Caki2 (cell line): Measurements from ENCODE around the gene ABCC8. TPM values are rescaled to one million over a fixed set of nuclear protein-coding genes. Genes with fewer than 3 reads are reported as not detected.

Experiments
- DNase-seq: peaks from one replicate; pipeline ENCODE4 v3.0.0-alpha.2; 2015; ENCODE audit warnings: low read depth
- in situ Hi-C: cut with HindIII; loops from 2 replicates; pipeline ENCODE4 v1.10.0; 2016; ENCODE audit warnings: low sequenced_read_pairs, low pct_unique_long_range_greater_than_20kb, mixed read lengths
- total RNA-seq: library from RNA; depleted of rRNA; stranded (reverse); fragments of >200 nt; shearing (Covaris generic); gene quantifications from 2 replicates; pipeline ENCODE4 v1.2.3, GENCODE V29; 2014; ENCODE audit warnings: low replicate concordance

The ABCC8 gene
- total RNA-seq, 1 experiment from 2014 or later: not detected

DNA sequence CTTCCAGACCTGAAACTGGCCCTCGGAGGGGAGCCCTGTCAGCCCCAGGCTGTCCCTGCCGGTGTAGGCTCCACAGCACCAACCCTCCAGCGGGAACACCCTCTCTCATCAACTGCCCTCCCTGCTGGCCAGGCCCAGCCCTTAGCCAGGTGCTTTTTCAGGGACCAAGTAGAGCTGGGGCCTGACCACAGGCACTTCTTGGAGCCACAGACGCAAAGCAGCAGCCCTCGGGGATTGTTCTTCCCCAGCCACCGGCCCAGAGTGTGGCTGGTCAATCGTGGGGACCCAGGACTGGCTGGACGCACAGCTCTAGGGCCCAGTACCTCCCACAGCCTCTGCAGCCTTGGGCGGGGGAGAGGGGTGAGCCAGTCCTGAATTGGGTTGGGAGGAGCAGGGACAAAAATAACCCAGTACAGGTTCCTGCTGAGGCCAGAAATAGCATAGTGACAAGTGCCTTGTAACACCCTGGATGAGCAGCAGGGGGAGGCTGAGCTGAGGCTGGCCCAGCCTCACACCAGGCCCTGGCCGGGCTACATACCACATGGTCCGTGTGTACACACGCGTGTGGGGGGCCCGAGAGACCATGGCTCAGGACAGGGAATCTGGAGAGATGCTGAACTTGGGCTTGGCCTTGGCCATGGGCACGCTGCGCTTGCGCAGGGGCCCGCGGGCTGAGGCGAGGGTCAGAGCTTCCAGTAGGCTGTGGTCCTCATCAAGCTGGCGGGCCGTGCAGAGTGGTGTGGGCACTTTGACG lies 90.1 kb downstream of the ABCC8 start:
- in situ Hi-C loops: no loop called here
- peak; percentile 27 for DNase-seq

DNA sequence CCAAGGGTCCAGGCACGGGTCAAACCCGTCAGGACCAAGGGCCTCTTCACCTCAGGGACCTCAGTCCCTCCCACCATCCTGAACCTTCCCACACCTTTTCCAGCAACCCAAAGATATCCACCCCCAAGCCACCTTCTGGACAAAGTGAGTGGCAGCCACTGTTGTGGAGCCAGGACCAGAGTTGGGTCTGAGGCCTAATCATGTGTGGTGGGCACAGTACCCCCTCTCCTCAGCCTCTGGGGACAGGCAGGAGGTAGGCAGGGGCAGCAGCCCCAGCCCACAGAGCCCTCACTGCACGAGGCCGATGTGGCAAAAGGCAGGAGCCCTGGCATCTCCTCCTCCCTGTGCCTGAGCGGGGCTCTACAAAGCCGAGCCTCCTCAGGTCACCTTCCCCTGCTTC lies 90.7 kb downstream of the ABCC8 start:
- DNase-seq: no peak
- in situ Hi-C loops: no loop called here

DNA sequence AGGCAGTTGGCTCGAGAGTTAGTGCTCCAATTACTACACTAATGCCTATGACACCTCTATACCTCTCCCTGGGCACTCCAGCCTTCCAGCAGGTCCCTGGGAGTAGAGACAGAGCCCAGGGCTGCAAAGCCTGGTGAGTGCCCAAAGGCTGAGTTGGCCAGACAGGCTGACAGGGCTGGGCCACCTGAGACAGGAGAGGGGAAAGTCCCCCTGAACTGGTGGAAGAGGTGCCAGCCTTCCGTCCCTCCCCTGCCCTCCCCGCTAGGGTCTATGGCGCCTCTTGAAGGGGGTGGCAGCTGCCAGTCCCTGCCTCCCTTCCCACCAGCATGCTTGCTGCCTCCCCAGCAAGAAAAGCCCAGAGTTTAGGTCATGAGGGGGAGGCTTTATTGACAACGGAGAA lies 91.2 kb downstream of the ABCC8 start:
- in situ Hi-C loops: no loop called here
- DNase-seq: no peak

DNA sequence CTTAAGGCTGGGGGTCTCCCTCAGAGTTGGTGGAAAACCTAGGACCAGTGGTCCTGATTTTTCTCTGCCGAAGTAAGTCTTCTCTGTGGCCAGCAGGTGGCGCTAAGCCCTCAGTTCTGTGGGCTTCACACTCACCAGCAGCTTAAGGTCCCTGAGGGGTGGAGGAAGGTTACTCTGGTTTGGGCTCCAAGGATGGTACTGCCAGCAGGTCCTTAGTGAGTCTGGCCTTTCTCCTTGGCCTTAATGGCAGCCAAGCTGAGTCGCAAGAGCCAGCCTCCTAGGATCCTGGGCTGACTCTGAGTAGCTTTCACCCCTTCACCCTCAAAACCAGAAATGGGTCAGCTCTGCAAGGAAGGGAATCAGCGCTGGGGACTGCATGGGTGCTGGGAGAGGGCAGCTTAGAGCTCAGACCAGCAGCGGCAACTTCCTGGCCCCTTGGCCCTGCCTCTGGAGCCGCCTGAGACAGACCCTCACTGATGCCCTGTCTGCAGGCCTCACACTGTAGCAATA lies 92.6 kb downstream of the ABCC8 start:
- in situ Hi-C loops: no loop called here
- DNase-seq: peak; percentile 44

DNA sequence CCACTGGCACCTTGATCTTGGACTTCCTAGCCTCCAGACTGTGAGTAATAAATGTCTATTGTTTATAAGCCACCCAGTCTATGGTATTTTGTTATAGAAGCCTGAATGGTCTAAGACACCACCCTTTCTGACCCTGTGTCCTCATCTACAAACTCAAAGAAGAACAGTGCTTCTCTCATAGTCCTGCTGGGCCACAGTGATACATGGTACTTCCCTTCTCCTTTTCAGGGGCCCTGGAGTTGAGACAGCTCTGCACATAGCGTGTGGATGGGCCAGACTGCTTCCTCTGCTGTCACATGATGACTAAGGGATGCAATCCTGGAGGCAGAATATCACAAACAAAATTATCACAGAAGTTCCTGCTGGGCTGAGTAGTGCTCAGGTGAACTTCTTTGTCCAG lies 93.2 kb downstream of the ABCC8 start:
- in situ Hi-C loops: no loop called here
- DNase-seq: no peak

DNA sequence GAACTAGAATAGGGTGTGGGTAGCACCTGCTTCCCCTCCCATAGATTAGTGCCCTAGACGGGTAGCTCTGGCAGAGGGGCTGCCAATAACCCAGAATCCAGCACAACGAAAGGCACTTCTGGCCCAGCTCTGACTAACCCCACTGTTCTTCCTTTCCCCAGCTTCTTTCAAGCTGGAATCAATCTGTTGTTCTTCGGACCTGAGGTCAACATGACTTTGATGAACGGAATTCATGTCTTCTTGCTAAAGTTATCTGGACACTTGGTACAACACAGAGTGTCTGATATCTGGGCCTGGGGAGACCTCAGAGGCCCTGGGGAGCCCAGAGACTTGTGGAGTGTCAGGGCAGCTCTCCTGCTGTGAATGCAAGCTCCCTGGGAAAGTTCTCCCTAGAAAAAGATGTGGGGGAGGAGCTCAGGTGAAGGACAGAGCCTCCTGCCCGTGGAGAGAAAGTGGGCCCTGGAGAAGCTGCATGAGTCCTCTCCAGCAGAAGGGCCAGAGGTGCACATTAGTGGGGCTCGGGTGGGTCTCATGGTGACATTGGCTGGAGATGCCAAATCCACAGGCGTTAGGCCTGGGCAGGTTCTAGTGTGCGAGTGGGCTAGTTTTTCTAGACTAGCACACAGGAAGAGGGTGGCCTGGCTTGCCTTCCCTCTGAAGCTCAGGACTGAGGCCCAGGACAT lies 94.5 kb downstream of the ABCC8 start:
- no peak for DNase-seq
- in situ Hi-C loops: no loop called here

DNA sequence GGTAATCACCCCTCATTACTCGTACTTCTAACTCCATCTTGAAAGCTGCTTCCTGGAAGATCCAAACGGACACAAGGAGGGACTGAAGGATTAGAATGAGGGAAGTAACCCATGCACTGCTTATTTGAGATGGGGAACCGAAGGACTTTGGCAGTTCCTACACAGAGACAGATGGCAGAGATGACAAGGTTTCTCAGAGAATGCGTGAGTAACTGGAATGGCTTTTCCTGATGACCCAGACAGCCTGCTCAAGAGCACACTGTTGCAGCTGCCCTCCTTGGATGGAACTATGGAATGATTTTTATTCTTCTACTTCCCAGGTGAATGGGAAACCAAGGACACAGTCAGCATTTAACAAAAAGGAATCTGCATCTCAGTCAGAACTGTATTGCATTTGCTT lies 95.5 kb downstream of the ABCC8 start:
- in situ Hi-C loops: no loop called here
- DNase-seq: no peak

DNA sequence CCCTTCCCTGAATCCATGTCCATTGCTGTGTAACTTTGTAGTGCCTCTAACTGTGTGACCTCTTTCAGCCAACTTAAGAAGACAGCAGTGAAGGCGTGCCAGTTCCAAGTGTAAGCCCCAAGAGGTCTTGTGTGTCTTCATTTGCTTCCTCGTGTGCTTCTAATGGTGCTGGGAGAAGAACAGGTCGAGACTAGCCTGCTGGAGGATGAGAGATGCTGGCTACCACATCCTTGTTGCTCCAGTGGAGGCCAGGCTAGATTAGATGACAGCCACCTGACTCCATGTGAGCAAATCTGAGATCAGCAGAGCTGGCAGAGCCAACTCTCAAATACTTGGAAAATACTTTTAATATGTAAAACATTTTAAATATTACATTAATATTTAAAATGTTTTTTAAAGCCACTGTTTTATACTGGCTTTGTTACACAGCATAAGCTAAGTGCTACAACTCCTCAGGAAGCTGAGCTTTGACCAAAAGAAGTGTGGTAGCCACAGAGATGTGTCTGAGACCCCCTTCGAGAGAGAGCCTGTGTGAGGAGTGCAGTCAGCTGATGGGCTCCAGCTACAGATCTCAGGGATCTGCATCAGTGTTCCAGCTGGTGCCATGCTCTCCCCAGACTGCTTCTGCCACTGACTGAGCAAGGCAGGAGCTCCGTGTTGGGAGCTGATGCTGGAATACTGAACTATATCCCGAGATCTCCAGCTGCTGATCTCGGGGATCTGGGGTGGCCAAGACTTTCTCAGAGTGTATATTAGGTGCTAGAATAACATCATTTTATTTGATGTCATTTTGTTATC lies 97.1 kb downstream of the ABCC8 start:
- no peak for DNase-seq
- in situ Hi-C loops: no loop called here

DNA sequence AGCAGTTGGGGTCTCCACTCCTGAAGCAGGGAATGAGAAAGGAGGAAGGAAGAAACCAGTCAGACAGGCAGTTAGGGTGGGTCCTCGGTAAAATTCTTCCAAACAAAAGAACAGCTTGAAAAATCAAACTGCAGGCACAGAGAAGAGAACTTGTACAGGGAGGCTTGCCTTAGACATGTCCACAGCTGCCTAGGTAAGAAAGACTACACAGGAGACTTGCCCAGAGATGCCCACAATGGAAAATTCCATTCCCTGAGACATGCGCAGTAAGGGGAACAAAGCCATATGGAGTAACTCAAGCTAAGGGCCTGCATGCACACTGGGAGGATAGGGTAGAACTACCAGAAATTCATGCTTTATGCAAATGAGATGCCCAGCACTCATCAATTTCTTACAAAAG lies 98.0 kb downstream of the ABCC8 start:
- in situ Hi-C loops: no loop called here

DNA sequence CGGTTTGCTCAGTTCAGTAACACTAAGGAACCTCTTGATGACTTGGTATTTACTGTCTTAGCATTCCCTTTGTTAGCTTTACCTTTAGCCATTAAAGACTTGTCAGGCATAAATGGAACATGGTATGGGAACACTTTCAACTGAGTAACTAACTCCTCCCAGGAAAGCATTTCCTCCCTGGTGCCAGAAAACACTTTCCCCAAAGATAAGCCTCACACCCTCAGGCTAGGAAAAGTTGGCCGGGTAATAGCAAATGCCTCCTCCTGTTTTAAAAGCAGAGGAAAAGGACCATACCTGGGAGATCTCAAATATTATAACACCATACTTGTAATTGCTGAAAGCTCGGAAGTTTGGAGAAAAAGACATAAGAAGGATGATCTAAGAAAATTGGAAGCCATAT lies 100.2 kb downstream of the ABCC8 start:
- DNase-seq: no peak
- in situ Hi-C loops: no loop called here

More for the DNA sequence above, 98.0 kb downstream of the ABCC8 start:
- DNase-seq: no peak

DNA sequence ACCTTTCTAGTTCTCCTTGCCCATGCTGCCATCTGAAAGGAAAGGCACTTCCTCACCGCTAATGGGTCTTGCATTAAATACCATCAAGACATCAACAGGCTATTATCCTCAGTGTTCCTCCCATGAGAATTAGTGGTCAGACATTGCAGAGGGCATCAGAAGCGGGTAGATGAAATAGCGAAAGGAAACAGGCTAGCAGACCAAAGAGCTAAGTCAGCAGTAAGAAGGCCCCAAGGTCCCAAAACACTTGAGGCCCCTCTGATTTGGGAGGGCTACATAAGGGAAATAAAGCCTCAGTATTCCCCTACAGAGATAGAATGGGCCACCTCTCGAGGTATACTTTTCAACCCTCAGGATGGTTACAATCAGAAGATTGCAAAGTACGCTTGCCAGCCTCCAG lies 101.1 kb downstream of the ABCC8 start:
- DNase-seq: no peak
- in situ Hi-C loops: no loop called here

DNA sequence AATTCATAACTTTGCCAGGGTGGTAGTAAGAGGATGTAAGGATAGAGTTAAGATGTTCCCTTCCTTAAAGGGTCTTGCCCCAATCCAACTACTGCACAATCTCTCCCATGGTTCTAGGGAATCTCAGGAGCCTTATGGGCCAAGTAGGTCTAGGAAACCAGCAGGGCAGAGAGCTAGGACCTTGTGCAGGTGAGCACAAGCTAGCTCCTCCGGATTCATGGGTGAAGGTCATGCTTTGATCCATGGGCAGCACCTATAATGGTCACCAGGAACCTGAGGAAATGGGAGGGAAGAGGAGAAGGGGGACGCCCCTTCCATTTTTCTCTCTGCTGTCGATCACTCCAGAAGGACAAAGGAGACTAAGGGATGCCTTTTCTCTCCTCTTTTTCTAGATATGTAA lies 105.0 kb downstream of the ABCC8 start:
- in situ Hi-C loops: no loop called here
- DNase-seq: peak; percentile 31

DNA sequence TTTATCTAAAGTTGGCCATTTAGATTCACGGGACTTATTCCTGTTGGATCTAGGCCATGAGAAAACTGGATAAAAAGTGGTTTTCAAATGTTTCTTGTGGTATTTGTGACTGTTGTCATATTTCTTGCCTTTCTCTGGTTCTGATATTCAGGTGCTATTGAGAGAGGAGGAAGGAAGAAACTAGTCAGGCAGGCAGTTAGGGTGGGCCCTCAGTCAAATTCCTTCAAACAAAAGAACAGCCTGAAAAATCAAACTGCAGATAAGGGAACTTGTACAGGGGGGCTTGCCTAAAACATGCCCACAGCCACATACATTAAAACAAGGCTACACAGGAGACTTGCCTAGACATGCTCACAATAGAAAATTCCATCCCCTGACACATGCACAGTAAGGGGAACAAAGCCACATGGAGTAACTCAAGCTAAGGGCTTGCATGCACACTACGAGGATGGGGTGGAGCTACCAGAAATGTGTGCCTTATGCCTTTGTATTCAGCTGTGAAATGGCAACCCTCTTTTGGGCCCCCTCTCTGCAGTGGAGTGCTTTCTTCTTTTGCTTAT lies 106.9 kb downstream of the ABCC8 start:
- in situ Hi-C loops: no loop called here
- no peak for DNase-seq

DNA sequence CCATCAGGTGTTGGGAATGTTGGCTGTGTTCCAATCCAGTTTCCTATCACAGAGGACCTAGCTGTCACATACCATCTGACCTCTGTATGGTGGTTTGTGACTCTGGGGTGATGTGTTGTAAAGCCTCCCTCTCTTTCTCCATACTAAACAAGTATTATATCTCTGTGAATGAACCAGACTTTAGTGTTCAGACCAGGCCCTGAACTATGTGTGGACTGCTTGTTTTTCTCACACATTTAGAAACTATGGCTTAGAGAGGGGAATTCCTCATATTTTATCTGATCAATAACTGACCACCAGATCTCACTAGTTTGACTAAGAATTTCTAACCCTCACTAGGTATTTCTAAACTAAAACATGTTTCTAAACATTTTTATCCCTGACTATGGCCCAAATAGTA lies 107.6 kb downstream of the ABCC8 start:
- in situ Hi-C loops: no loop called here
- no peak for DNase-seq

DNA sequence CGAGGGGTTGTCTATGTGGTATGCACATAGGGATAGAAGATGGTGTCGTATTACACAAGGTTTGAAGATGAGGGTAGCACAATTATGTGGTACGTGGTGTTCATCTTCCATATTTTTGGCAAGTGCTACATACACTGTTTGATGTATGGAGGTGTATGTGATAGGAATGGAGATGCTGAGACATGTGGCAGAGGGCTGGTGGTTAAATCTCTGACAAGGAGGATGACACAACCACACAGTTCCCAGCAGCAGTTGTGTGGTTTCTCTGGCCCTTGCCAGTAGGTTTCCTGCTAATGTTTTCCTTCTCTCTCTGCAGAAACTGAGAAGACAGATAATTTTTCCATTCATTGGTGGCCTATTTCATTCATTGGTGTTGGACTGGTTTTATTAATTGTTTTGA lies 108.1 kb downstream of the ABCC8 start:
- in situ Hi-C loops: no loop called here

DNA sequence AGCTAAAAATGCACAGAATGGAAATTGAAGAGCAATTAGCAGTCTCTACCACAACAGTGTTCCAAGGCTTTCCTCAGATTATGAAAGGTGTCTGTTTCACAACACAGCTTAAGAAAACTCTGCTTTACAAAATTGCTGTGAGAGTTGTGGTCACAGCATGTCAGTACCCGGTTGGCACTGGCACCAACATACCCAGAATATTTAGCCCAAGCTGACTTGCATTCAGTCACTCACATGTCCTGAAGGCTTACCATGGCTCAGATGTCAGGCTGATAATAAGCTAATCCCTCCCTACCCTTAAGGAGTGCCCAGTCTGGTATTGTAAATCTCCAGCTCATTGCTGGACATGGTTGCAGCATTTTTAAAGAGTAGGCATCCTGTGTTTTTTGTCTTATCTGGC lies 110.2 kb downstream of the ABCC8 start:
- no peak for DNase-seq
- in situ Hi-C loops: no loop called here

More for the DNA sequence above, 108.1 kb downstream of the ABCC8 start:
- no peak for DNase-seq

DNA sequence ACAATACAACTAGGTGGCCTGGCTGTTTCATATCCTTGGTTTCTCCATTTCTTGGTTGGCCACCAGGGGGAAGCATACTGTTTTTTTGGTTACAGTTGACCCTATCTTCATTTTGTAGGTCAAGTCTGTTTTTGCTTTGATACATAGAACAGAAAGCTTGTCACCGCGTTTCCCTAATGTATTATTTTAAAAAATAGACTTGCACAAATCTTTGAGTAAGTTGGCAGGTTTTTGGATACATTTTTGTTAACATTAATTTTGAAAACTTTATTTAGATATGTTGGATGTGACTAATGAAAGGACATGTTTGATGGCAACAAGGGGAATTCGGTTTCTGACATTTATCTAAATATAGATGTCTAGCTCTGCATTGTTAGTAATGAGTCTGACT lies 122.0 kb downstream of the ABCC8 start:
- peak; percentile 70 for DNase-seq
- in situ Hi-C loops: no loop called here

DNA sequence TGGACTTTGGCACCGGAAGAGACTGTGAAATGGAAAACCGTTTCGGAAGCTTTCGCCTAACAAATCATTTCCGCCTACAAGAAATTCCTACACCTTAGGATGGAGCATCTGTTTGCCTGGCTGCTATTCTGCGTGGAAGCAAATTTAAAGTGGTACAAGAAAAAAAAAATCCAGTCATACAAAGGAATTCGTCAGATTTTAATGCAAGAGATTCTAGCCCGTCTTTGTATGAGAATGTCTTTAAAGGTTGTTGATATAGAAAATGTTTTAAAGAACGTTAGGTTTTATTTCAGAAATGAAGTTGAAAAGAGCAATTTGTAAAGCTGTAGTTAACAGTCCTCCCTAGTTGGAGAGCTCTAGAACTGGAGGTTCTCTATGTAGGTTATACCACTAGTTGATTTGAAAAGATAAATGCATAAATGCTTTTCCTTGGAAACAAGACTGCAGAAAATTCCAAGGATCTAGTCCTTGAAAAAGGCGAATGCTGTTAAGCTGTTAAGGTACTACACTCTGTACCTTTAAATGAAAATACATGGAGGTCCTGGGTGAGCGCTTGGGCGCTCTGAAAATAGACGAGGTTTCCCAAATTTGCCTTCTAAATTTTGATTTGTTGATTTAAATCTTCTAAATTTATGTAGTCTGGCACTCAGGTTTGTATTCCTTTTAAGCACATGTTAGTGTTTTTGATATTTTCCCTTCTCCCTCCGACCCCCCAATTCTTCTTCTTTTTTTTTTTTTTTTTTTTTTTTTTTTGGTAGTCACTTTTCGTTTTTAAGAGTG lies 122.6 kb downstream of the ABCC8 start:
- in situ Hi-C loops: no loop called here
- DNase-seq: no peak
